Measurements from ENCODE around the gene PTHLH. TPM values are rescaled to one million over a fixed set of nuclear protein-coding genes. Genes with fewer than 3 reads are reported as not detected.

PTHLH gene
- polyA plus RNA-seq, 1 of the 3 experiments (the other 2 are of a cell fraction): 29.0 TPM

- H3K4me1 ChIP-seq (ENCODE audit: control insufficient read depth in 1 of 2, insufficient read depth in 2 of 2, low read depth in 1 of 2, low read length in 1 of 2): peaks cover 0 to 12% of the 10 kb centered on the region in 2 experiments; a peak in 1 of 4 replicates
- peak; percentile 27 for DNase-seq
- H3K36me3 ChIP-seq (replicated peaks in 1 of 2; ENCODE audit: control insufficient read depth in 1 of 2, insufficient read depth in 2 of 2, low read length in 1 of 2): no peaks in the 10 kb centered on the region
- peak overlapping the region; percentile 43; the same call in 1 of the 2 replicates for H3K9ac ChIP-seq
- no peaks in the 10 kb centered on the region for H4K20me1 ChIP-seq (ENCODE audit: insufficient read depth)
- TF ChIP-seq MXI1 (IDR thresholded peaks at IDR 0.05; ENCODE audit: low read depth, low read length) (no peak), NFIC (IDR thresholded peaks at IDR 0.05; ENCODE audit: borderline replicate concordance) (no peak), SMC3 (IDR thresholded peaks at IDR 0.05; ENCODE audit: low read depth, low read length) (no peak), RCOR1 (IDR thresholded peaks at IDR 0.05; ENCODE audit: low read length) (no peak)
- peak overlapping the region; percentile 53 for H3K4me2 ChIP-seq
- H3F3A ChIP-seq (replicated peaks; ENCODE audit: insufficient read depth): peaks cover 34% of the 10 kb centered on the region
- ChIA-PET POLR2A (interaction anchor here (0.9 kb wide), 1 partner anchor 215 kb away, joined by 5 read pairs; the partner anchor contains the start of gene CCDC91), CTCF (interaction anchor here (0.7 to 1.2 kb wide), 4 partner anchors 34 to 841 kb away, joined by 3 read pairs; no protein-coding TSS in a partner anchor)
- no peaks in the 10 kb centered on the region; the same call in 1 of the 2 replicates for H3K79me2 ChIP-seq (ENCODE audit: insufficient read depth)
- H3K27me3 ChIP-seq (ENCODE audit: insufficient read depth): no peaks in the 10 kb centered on the region
- H3K9me3 ChIP-seq: no peaks in the 10 kb centered on the region
- no peak overlapping the region for H3K27ac ChIP-seq (ENCODE audit: low read depth in 2 of 2, low read length in 1 of 2)
- 0 out of 2 replicates have a peak overlapping the region, but pooled peaks have one; percentile 63 for H2AFZ ChIP-seq (ENCODE audit: low read depth)
- 59% methylated on average over 18 of the region's 26 CpGs for WGBS (ENCODE audit: low lambda C conversion rate)
- peak overlapping the region in 1 of 2 experiments; percentile 33; a peak in 1 of 4 replicates for H3K4me3 ChIP-seq (ENCODE audit: low read depth in 2 of 2, low read length in 1 of 2)
- H3K9me2 ChIP-seq: no peaks in the 10 kb centered on the region
Measured at GRCh38 chr12:27974735-27975221, 2.2 kb upstream of the PTHLH start.

GRCh38 chr12:27973487-27973890 is 956 bp upstream of the PTHLH start:
- WGBS (ENCODE audit: low lambda C conversion rate): 92% methylated on average over 4 of the region's 4 CpGs
- Histone ChIP-seq H3K4me2 (no peak overlapping the region), H3K9me3 (no peaks in the 10 kb centered on the region), H4K20me1 (ENCODE audit: insufficient read depth) (no peaks in the 10 kb centered on the region), H2AFZ (ENCODE audit: low read depth) (no peak overlapping the region), H3K79me2 (ENCODE audit: insufficient read depth) (peaks cover 4% of the 10 kb centered on the region), H3K9me2 (no peaks in the 10 kb centered on the region), H3K9ac (no peak overlapping the region), H3K4me3 (ENCODE audit: low read depth in 2 of 2, low read length in 1 of 2) (no peak overlapping the region), H3K27ac (ENCODE audit: low read depth in 2 of 2, low read length in 1 of 2) (no peak overlapping the region), H3K4me1 (ENCODE audit: control insufficient read depth in 1 of 2, insufficient read depth in 2 of 2, low read depth in 1 of 2, low read length in 1 of 2) (peaks cover 2 to 16% of the 10 kb centered on the region in 2 experiments; a peak in 3 of 4 replicates), H3F3A (replicated peaks; ENCODE audit: insufficient read depth) (peaks cover 35% of the 10 kb centered on the region), H3K36me3 (replicated peaks in 1 of 2; ENCODE audit: control insufficient read depth in 1 of 2, insufficient read depth in 2 of 2, low read length in 1 of 2) (no peaks in the 10 kb centered on the region), H3K27me3 (ENCODE audit: insufficient read depth) (no peaks in the 10 kb centered on the region)
- TF ChIP-seq CTCF (IDR thresholded peaks at IDR 0.05) (no peak), GABPA (IDR thresholded peaks at IDR 0.05; ENCODE audit: low read depth) (no peak), POLR2AphosphoS5 (IDR thresholded peaks at IDR 0.05; ENCODE audit: low read depth, low read length) (no peak), PBX3 (IDR thresholded peaks at IDR 0.05) (no peak), MXI1 (IDR thresholded peaks at IDR 0.05; ENCODE audit: low read depth, low read length) (no peak), RXRA (IDR thresholded peaks at IDR 0.05; ENCODE audit: borderline replicate concordance, low read depth) (no peak)
- TF ChIP-seq, protein P1, sequence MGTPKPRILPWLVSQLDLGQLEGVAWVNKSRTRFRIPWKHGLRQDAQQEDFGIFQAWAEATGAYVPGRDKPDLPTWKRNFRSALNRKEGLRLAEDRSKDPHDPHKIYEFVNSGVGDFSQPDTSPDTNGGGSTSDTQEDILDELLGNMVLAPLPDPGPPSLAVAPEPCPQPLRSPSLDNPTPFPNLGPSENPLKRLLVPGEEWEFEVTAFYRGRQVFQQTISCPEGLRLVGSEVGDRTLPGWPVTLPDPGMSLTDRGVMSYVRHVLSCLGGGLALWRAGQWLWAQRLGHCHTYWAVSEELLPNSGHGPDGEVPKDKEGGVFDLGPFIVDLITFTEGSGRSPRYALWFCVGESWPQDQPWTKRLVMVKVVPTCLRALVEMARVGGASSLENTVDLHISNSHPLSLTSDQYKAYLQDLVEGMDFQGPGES (IDR thresholded peaks at IDR 0.05; ENCODE audit: low read depth, low read length): no peak
- DNase-seq: no peak
- ChIA-PET CTCF (no interaction called here), POLR2A (no interaction called here)

All from SK-N-SH (cell line).